ENCODE data around the gene GABRG1.

GRCh38 chr4:46081248-46081647 is 42.6 kb downstream of the GABRG1 start:
- TF ChIP-seq YY1 (IDR thresholded peaks at IDR 0.05; ENCODE audit: insufficient read depth, insufficient read length) = no peak
- TF ChIP-seq SUZ12 (IDR thresholded peaks at IDR 0.05; ENCODE audit: extremely low read depth, insufficient read depth, insufficient read length) = no peak
- no peak for TF ChIP-seq ZNF274 (IDR thresholded peaks at IDR 0.05; ENCODE audit: low read depth, low read length)
